ENCODE measurements around the gene VPS26A.

VPS26A gene

GRCh38 chr10:69123747-69124562 lies at the start of gene VPS26A:
Gene VPS26A, plus strand, starts transcription at chr10:69124178. Its CDS starts 100 bp downstream, at chr10:69124278.
- DNase-seq, result peak; percentile 99

DNA sequence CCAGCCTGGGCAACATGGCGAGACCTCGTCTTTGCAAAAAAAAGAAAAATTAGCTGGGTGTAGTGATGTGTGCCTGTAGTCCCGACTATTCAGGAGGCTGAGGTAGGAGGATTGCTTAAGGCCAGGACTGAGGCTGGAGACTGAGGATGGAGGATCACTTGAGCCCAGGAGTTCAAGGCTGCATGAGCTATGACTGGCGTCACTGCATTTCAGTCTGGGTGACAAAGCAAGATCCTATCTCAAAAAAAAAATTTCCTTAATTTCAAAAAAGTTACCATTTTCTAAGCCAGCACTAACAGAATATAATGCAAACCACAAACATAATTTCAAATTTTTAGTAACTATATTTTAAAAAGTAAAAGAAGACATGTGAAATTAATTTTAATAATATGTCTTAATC lies 49.4 kb upstream of the VPS26A start:
- DNase-seq, result no peak

DNA sequence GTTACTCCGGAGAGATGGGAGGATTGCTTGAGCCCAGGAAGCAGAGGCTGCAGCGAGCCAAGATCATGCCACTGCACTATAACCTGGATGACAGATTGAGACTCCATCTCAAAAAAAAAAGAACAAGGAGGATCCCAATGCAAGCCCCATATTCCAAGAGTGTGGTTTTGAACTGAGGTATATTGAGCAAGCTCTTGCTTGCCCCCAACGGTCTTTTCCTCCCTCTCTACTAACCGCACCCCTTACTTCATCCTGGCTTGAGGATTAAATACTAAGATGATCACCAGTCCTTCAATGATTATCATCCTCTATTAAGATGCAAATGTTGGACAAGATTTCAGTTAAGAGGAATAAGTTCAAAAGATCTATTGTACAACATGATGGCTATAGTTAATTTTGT lies 48.5 kb upstream of the VPS26A start:
- DNase-seq, result no peak

- DNase-seq, result no peak
Observed at GRCh38 chr10:69078311-69078710, 45.7 kb upstream of the VPS26A start.

- DNase-seq, result no peak
Observed at GRCh38 chr10:69080226-69080625, 43.8 kb upstream of the VPS26A start.

- DNase-seq, result no peak
Observed at GRCh38 chr10:69086001-69086509, 37.9 kb upstream of the VPS26A start.

GRCh38 chr10:69087590-69088470 lies 36.1 kb upstream of the VPS26A start, which contains the start of gene SRGN:
Gene SRGN, plus strand, starts transcription at chr10:69088103. Its CDS starts 55 bp downstream, at chr10:69088158.
- peak; percentile 73 for DNase-seq

- DNase-seq, result peak; percentile 29
Observed at GRCh38 chr10:69088471-69088769, 35.6 kb upstream of the VPS26A start.

- DNase-seq, result no peak
Observed at GRCh38 chr10:69088801-69089501, 35.0 kb upstream of the VPS26A start.

GRCh38 chr10:69089638-69090599 lies 34.1 kb upstream of the VPS26A start:
- peak; percentile 78 for DNase-seq

DNA sequence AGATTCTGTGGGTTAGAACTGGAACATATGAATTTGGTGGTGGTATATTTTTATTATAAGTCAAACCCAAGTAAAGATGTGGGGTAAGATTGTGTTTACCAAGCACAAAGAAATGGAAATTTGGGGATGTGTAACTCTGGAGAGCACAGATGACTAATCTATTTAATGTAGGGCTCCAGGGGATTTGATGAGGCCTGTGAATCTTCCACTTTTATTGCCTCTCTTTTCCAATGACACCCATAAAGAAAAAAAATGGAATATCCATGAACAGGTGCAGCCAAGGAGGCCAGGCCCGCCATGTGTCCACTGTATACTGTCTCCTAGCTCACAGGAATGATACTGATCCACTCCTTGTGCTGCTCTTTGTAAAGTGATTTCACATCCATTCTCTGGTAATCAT lies 33.3 kb upstream of the VPS26A start:
- no peak for DNase-seq

GRCh38 chr10:69091143-69091651 lies 32.8 kb upstream of the VPS26A start:
- no peak for DNase-seq

- DNase-seq, result peak; percentile 76
Observed at GRCh38 chr10:69092959-69093850, 30.8 kb upstream of the VPS26A start.

DNA sequence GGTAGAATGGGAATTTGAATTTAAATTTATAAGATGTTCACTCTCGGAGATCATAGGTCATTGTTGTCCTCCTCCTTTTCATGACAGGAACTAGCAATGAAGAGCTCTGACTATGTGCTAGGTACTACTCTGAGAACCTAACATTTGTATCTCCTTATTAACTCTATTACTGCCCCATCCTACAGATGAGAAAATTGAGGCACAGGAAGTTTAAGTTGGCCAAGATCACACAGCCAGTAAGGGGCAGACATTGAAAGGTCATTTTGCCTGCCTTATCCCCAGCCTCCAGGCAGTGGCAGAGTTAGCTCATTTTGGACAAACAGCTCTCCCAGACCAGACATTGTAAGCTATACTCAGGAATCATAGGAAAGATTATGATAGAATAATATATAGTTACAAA lies 30.0 kb upstream of the VPS26A start:
- DNase-seq, result no peak

DNA sequence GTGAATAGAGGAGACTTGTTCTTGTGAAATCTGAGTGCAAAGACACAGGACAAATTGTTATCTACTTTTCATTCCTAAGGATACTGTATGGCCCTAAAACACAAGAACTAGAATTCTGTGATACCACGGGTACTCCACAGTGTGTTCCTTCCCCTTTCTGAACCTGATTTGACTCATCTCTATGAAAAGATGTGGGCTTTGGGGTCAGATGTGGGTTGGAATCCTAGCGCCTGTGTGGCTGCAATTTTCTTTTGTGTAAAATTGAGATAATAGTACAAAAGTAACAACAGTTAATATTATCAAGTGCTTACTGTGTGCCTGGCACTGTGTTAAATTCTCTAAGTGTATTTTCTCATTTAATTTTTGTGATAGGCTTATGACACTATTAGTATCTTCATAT lies 27.9 kb upstream of the VPS26A start:
- no peak for DNase-seq

DNA sequence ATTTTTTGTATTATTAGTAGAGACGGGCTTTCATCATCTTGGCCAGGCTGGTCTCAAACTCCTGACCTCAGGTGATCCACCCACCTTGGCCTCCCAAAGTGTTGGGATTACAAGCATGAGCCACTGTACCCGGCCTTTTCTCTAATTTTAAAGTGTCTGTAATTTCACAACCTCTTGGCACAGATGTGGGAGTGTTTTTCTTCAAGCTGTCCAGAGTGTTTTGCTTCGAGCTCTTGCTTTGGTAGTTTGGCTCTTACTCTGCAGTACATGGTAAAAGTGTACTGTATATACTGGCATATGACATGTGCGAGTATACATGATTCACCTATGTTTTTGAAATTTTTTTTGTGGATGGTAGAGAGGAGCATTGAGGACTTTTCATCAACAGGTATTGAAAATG lies 26.2 kb upstream of the VPS26A start:
- no peak for DNase-seq

GRCh38 chr10:69100136-69100872 lies 23.7 kb upstream of the VPS26A start:
- DNase-seq, result no peak

GRCh38 chr10:69101451-69102095 lies 22.4 kb upstream of the VPS26A start:
- no peak for DNase-seq

DNA sequence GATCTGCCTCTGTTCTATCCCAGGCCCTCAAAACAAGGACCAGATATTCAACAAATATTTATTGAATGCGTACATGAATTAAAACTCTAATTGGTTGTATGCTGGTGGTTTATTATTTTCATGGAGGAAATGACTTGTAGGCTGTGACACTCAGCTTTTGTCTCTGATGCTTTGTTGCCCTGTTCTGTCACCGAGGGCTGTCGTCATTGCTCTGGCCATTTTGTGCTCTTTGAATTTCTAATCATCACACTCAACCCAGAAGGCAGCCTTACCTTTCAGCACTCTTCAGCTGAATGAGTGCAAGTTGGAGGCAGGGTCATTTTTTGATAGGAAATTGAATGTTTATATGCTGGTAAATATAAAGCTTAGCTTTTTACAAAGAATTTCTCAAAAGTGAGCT lies 21.5 kb upstream of the VPS26A start:
- no peak for DNase-seq
